ENCODE measurements around the gene IKBKE. TPM values are rescaled to one million over a fixed set of nuclear protein-coding genes. Genes with fewer than 3 reads are reported as not detected.

Gene IKBKE
- total RNA-seq, 1 experiment from 2014 or later, result 6.4 TPM

DNA sequence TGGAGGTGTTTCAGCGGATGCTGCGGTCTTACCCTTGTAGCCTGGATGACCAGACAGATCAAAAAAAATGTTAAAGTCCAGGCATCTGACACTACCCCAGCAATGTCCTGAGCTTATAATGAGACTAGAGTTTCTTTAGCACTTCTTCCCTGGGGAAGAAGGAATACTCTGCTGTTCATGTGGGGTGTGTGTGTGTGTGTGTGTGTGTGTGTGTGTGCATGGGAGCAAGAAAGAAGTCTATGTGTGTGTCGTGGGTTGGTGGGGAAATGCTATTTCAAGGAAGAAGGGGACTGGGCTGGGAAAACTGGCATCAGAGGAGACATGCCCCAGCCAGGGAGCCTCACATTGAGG is 34.1 kb downstream of the IKBKE start:
- Histone ChIP-seq H3K27me3 (ENCODE audit: control insufficient read depth, insufficient read depth, low read length) (peaks cover 33% of the 10 kb centered on the region), H3K9me3 (ENCODE audit: control insufficient read depth, insufficient read depth, low read depth, low read length) (no peaks in the 10 kb centered on the region), H3K4me1 (ENCODE audit: control insufficient read depth, insufficient read depth, low read length) (no peaks in the 10 kb centered on the region), H3K36me3 (ENCODE audit: control insufficient read depth, insufficient read depth, low read length) (no peaks in the 10 kb centered on the region), H3K4me3 (ENCODE audit: low read depth in 2 of 2, low read length in 2 of 2) (no peak overlapping the region), H3K27ac (ENCODE audit: low read length) (no peak overlapping the region)
- POLR2A ChIA-PET, result interaction anchor here (0.6 kb wide), 1 partner anchor 72 kb away, joined by 3 read pairs; no protein-coding TSS in a partner anchor
- no TSS peak for BruUV-seq (replicated peaks)
- in situ Hi-C loops (cut with HindIII; ENCODE audit: low pct_unique_long_range_greater_than_20kb, low sequenced_read_pairs), result no loop called here
- CTCF ChIA-PET, result interaction anchor here (0.6 kb wide), 1 partner anchor 42 kb away, joined by 3 read pairs; no protein-coding TSS in a partner anchor
- no peak for TF ChIP-seq SIN3A (IDR thresholded peaks at IDR 0.05; ENCODE audit: borderline replicate concordance, insufficient read depth, low read depth, low read length)
- no peak for TF ChIP-seq TCF7L2 (IDR thresholded peaks at IDR 0.05; ENCODE audit: low read depth, low read length)
- TF ChIP-seq, protein P1, sequence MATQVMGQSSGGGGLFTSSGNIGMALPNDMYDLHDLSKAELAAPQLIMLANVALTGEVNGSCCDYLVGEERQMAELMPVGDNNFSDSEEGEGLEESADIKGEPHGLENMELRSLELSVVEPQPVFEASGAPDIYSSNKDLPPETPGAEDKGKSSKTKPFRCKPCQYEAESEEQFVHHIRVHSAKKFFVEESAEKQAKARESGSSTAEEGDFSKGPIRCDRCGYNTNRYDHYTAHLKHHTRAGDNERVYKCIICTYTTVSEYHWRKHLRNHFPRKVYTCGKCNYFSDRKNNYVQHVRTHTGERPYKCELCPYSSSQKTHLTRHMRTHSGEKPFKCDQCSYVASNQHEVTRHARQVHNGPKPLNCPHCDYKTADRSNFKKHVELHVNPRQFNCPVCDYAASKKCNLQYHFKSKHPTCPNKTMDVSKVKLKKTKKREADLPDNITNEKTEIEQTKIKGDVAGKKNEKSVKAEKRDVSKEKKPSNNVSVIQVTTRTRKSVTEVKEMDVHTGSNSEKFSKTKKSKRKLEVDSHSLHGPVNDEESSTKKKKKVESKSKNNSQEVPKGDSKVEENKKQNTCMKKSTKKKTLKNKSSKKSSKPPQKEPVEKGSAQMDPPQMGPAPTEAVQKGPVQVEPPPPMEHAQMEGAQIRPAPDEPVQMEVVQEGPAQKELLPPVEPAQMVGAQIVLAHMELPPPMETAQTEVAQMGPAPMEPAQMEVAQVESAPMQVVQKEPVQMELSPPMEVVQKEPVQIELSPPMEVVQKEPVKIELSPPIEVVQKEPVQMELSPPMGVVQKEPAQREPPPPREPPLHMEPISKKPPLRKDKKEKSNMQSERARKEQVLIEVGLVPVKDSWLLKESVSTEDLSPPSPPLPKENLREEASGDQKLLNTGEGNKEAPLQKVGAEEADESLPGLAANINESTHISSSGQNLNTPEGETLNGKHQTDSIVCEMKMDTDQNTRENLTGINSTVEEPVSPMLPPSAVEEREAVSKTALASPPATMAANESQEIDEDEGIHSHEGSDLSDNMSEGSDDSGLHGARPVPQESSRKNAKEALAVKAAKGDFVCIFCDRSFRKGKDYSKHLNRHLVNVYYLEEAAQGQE (IDR thresholded peaks at IDR 0.05; ENCODE audit: insufficient read depth in 1 of 2, low read depth in 2 of 2, low read length in 1 of 2), result no peak
- TF ChIP-seq, protein P2, sequence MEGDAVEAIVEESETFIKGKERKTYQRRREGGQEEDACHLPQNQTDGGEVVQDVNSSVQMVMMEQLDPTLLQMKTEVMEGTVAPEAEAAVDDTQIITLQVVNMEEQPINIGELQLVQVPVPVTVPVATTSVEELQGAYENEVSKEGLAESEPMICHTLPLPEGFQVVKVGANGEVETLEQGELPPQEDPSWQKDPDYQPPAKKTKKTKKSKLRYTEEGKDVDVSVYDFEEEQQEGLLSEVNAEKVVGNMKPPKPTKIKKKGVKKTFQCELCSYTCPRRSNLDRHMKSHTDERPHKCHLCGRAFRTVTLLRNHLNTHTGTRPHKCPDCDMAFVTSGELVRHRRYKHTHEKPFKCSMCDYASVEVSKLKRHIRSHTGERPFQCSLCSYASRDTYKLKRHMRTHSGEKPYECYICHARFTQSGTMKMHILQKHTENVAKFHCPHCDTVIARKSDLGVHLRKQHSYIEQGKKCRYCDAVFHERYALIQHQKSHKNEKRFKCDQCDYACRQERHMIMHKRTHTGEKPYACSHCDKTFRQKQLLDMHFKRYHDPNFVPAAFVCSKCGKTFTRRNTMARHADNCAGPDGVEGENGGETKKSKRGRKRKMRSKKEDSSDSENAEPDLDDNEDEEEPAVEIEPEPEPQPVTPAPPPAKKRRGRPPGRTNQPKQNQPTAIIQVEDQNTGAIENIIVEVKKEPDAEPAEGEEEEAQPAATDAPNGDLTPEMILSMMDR (IDR thresholded peaks at IDR 0.05), result no peak
- no peak for TF ChIP-seq POLR2AphosphoS5 (IDR thresholded peaks at IDR 0.05; ENCODE audit: low read depth, low read length)
- DNase-seq (ENCODE audit: low read depth, low spot score) (no peak), ATAC-seq (no peak)
- intact Hi-C loops (cut with micrococcal nuclease; ENCODE audit: unreplicated experiment), result no loop called here

DNA sequence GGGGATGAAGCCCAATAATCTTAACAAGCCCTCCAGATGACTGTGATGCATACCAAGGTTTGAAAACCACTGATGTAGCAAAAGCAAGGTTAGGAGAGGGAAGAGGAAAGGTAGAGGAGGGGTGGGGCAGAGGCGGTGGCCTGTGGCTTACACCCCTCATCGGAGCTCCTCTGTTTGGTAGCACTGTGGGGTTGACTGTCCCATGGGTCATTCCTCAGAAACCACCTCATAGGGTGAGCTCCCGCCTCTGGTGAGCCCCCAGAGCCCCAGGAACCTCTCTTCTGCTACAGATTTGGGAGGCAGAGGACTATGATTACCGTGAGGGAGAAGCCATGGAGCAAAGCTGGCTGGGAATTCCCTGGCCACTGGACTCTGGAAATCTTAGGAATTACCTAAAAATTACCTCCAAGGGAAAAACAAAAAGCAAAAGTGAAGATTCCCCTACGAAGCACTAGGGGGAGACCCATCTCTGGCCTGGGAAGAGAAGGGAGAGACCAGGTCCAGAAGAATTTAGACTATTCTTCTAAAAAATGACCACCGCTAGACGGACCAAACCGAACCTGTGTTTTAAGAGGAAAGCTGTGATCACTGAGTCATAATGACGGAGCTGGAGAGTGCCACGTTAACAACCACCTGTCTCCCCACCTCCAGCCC is 35.6 kb downstream of the IKBKE start:
- no peak overlapping the region for H3K27ac ChIP-seq (ENCODE audit: low read length)
- ChIA-PET POLR2A (no interaction called here), CTCF (no interaction called here)
- no peaks in the 10 kb centered on the region for H3K4me1 ChIP-seq (ENCODE audit: control insufficient read depth, insufficient read depth, low read length)
- DNase-seq (ENCODE audit: low read depth, low spot score), result no peak
- no peak for ATAC-seq
- in situ Hi-C loops (cut with HindIII; ENCODE audit: low pct_unique_long_range_greater_than_20kb, low sequenced_read_pairs) (no loop called here), intact Hi-C loops (cut with micrococcal nuclease; ENCODE audit: unreplicated experiment) (no loop called here)
- H3K36me3 ChIP-seq (ENCODE audit: control insufficient read depth, insufficient read depth, low read length), result no peaks in the 10 kb centered on the region
- H3K9me3 ChIP-seq (ENCODE audit: control insufficient read depth, insufficient read depth, low read depth, low read length), result no peaks in the 10 kb centered on the region
- BruUV-seq (replicated peaks), result no TSS peak
- H3K27me3 ChIP-seq (ENCODE audit: control insufficient read depth, insufficient read depth, low read length), result peaks cover 35% of the 10 kb centered on the region
- H3K4me3 ChIP-seq (ENCODE audit: low read depth in 2 of 2, low read length in 2 of 2), result no peak overlapping the region
- TF ChIP-seq SIN3A (IDR thresholded peaks at IDR 0.05; ENCODE audit: borderline replicate concordance, insufficient read depth, low read depth, low read length) (no peak), POLR2AphosphoS5 (IDR thresholded peaks at IDR 0.05; ENCODE audit: low read depth, low read length) (no peak)
- TF ChIP-seq, protein P2 (IDR thresholded peaks at IDR 0.05), result peak; percentile 64; the same call in 1 of the 2 replicates
